CD14-positive monocyte (primary cell): ENCODE data around the gene PRORP. TPM values are rescaled to one million over a fixed set of nuclear protein-coding genes. Genes with fewer than 3 reads are reported as not detected.
"Not testable (repeated sequence)": the region's sequence is repeated elsewhere in the genome, so short reads cannot be mapped to it uniquely, and the experiment has no call there.

Experiments
- DNase-seq, 3 donors: peaks; one replicate each; pipeline ENCODE4 v3.0.0-alpha.2; 2011 to 2022
- H2AFZ ChIP-seq: 2 replicates; pipeline ENCODE4 v1.6.0; 2012; ENCODE audit warnings: mild to moderate bottlenecking, low read depth, low read length, inconsistent platforms; ENCODE audit not compliant: insufficient read depth, poor library complexity, severe bottlenecking
- H3K27ac ChIP-seq, 2 donors: 1 replicate in 1 of 2; 2 replicates in 1 of 2; pipeline ENCODE4 v1.5.1; 2012 to 2013; ENCODE audit warnings: low read length in 2 of 2, control low read depth in 1 of 2, inconsistent platforms in 1 of 2, low read depth in 1 of 2, mild to moderate bottlenecking in 1 of 2
- H3K27me3 ChIP-seq, 2 donors: one replicate each; pipeline versions ENCODE4 v1.6.0 to v1.6.1; 2011 to 2013; ENCODE audit warnings: low read length in 2 of 2; ENCODE audit not compliant: control insufficient read depth in 2 of 2, insufficient read depth in 2 of 2
- H3K36me3 ChIP-seq, 2 donors: replicated peaks in 1 of 2; 1 replicate in 1 of 2; 2 replicates in 1 of 2; pipeline versions ENCODE4 v1.5.1 to v1.6.1; 2012 to 2013; ENCODE audit warnings: low read length in 2 of 2, control low read depth in 1 of 2, inconsistent platforms in 1 of 2, mild to moderate bottlenecking in 1 of 2; ENCODE audit not compliant: insufficient read depth in 2 of 2, control insufficient read depth in 1 of 2
- H3K4me1 ChIP-seq, 2 donors: 1 replicate in 1 of 2; 2 replicates in 1 of 2; pipeline versions ENCODE4 v1.5.1 to v1.6.1; 2012 to 2013; ENCODE audit warnings: low read length in 2 of 2, control low read depth in 1 of 2, inconsistent platforms in 1 of 2, mild to moderate bottlenecking in 1 of 2, moderate library complexity in 1 of 2; ENCODE audit not compliant: insufficient read depth in 2 of 2, control insufficient read depth in 1 of 2
- H3K4me2 ChIP-seq: replicated peaks from 2 replicates; pipeline ENCODE3; 2012; ENCODE audit warnings: low read length, moderate library complexity, mild to moderate bottlenecking; ENCODE audit not compliant: poor library complexity, severe bottlenecking; ENCODE audit errors: extremely low read depth
- H3K4me3 ChIP-seq, 3 experiments: fragments of 200-600 bp in 1 of 3; sonication (generic) in 1 of 3; replicated peaks in 1 of 3; 1 replicate in 2 of 3; 2 replicates in 1 of 3; pipeline ENCODE4 v1.5.1; 2011 to 2013; ENCODE audit warnings: low read length in 3 of 3, mild to moderate bottlenecking in 3 of 3, control low read depth in 2 of 3, low read depth in 2 of 3, inconsistent platforms in 1 of 3, moderate library complexity in 1 of 3
- H3K79me2 ChIP-seq: 2 replicates; pipeline ENCODE4 v1.6.0; 2012; ENCODE audit warnings: mild to moderate bottlenecking, control low read depth, inconsistent platforms, low read length, moderate library complexity; ENCODE audit not compliant: insufficient read depth
- H3K9ac ChIP-seq: 2 replicates; pipeline ENCODE4 v1.6.0; 2017; ENCODE audit warnings: low read length, mild to moderate bottlenecking; ENCODE audit not compliant: insufficient read depth, poor library complexity, severe bottlenecking
- H3K9me3 ChIP-seq, 2 donors: replicated peaks in 1 of 2; 1 replicate in 1 of 2; 2 replicates in 1 of 2; pipeline versions ENCODE4 v1.5.1 to v1.6.1; 2012 to 2013; ENCODE audit warnings: low read length in 2 of 2, control low read depth in 1 of 2; ENCODE audit not compliant: control insufficient read depth in 1 of 2, insufficient read depth in 1 of 2
- H4K20me1 ChIP-seq: 2 replicates; pipeline ENCODE4 v1.6.0; 2012; ENCODE audit warnings: mild to moderate bottlenecking, low read length, control low read depth, moderate library complexity; ENCODE audit not compliant: insufficient read depth
- H3K27ac Mint-ChIP-seq, 7 donors: one replicate each; pipeline ENCODE4 v1.8.0; 2020; ENCODE audit warnings: mild to moderate bottlenecking in 7 of 7, mixed read lengths in 7 of 7, moderate library complexity in 6 of 7, inconsistent platforms in 2 of 7
- H3K27me3 Mint-ChIP-seq, 3 donors: one replicate each; pipeline ENCODE4 v1.8.0; 2021 to 2022; ENCODE audit warnings: low read depth in 3 of 3, mild to moderate bottlenecking in 3 of 3, mixed read lengths in 3 of 3, moderate library complexity in 3 of 3, inconsistent platforms in 1 of 3
- H3K36me3 Mint-ChIP-seq, 2 donors: one replicate each; pipeline ENCODE4 v1.8.0; 2020; ENCODE audit warnings: mixed read lengths in 2 of 2, inconsistent platforms in 1 of 2, mild to moderate bottlenecking in 1 of 2
- H3K4me1 Mint-ChIP-seq: one replicate; pipeline ENCODE4 v1.8.0; 2020; ENCODE audit warnings: mild to moderate bottlenecking, mixed read lengths
- H3K4me3 Mint-ChIP-seq, 2 donors: one replicate each; pipeline ENCODE4 v1.8.0; 2020; ENCODE audit warnings: mild to moderate bottlenecking in 2 of 2, mixed read lengths in 2 of 2, moderate library complexity in 1 of 2
- H3K9me3 Mint-ChIP-seq, 7 donors: one replicate each; pipeline ENCODE4 v1.8.0; 2020 to 2022; ENCODE audit warnings: mixed read lengths in 7 of 7, mild to moderate bottlenecking in 6 of 7, moderate library complexity in 6 of 7, inconsistent platforms in 2 of 7
- CTCF ChIP-seq: fragments of 200-600 bp; IDR thresholded peaks from one replicate; pipeline ENCODE4 v1.8.0; 2022; ENCODE audit warnings: antibody characterized with exemption, mild to moderate bottlenecking
- WGBS: methylation state at CpG from one replicate; pipeline ENCODE4 v1.1.5; 2013; ENCODE audit warnings: missing lambda C conversion rate; ENCODE audit not compliant: insufficient coverage; 5-methylcytosine and 5-hydroxymethylcytosine counted together
- intact Hi-C, 2 donors: fragments of 100-400 bp; cut with micrococcal nuclease; formaldehyde crosslinking; loops; one replicate each; pipeline versions ENCODE4 v1.15.0 to v1.15.1; 2023
- polyA plus RNA-seq, 3 donors: library from polyadenylated mRNA; depleted of rRNA in 1 of 3; unstranded in 2 of 3; stranded (reverse) in 1 of 3; fragments of 300-500 nt in 2 of 3; fragments of >200 nt in 1 of 3; fragmentation: Illumina TruSeq in 2 of 3; gene quantifications; 1 replicate in 2 of 3; 2 replicates in 1 of 3; pipeline ENCODE4 v1.2.3, GENCODE V29; 2012 to 2021

The PRORP gene
- polyA plus RNA-seq, 3 donors: 10.7 to 22.2 (median 17.9) TPM

- no peak for TF ChIP-seq CTCF
- peaks cover 6% of the 10 kb centered on the region for H3K79me2 ChIP-seq
- H3K4me1 ChIP-seq: no peaks in the 10 kb centered on the region
- H3K27me3 ChIP-seq: no peaks in the 10 kb centered on the region
- H3K36me3 ChIP-seq: peaks cover 2 to 33% of the 10 kb centered on the region in 2 donors
- no peak overlapping the region for H3K27ac Mint-ChIP-seq
- no peaks in the 10 kb centered on the region for H3K9me3 ChIP-seq
- H2AFZ ChIP-seq: no peak overlapping the region
- intact Hi-C loops: no loop called here
- H3K27ac ChIP-seq: no peak overlapping the region
- WGBS: 100% methylated on average over 2 of the region's 4 CpGs
- no peak overlapping the region for H3K9ac ChIP-seq
- H3K4me2 ChIP-seq: no peak overlapping the region
- no peak overlapping the region for H3K4me3 ChIP-seq
- H3K36me3 Mint-ChIP-seq: peaks cover 36 to 53% of the 10 kb centered on the region in 2 donors
- H3K27me3 Mint-ChIP-seq: no peaks in the 10 kb centered on the region
- no peak for DNase-seq
- no peak overlapping the region for H3K4me3 Mint-ChIP-seq
- H4K20me1 ChIP-seq: no peaks in the 10 kb centered on the region
- peaks cover 2% of the 10 kb centered on the region for H3K4me1 Mint-ChIP-seq
- peaks cover 0 to 5% (median 0%) of the 10 kb centered on the region in 7 donors for H3K9me3 Mint-ChIP-seq
These were observed 26.9 kb downstream of the PRORP start for GRCh38 chr14:35149239-35149638.

DNA sequence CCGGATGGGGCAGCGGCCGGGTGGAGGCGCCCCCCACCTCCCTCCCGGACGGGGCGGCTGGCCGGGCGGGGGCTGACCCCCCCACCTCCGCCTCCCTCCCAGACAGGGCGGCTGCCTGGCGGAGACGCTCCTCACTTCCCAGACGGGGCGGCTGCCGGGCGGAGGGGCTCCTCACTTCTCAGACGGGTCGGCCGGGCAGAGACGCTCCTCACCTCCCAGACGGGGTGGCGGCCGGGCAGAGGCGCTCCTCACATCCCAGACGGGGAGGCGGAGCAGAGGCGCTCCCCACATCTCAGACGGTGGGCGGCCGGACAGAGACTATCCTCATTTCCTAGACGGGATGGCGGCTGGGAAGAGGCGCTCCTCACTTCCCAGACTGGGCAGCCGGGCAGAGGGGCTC is 30.2 kb downstream of the PRORP start:
- not testable (repeated sequence) for DNase-seq, H3K9ac ChIP-seq, H3K27ac ChIP-seq, H3K27me3 Mint-ChIP-seq, H3K4me1 Mint-ChIP-seq, H3K4me3 ChIP-seq, H3K9me3 Mint-ChIP-seq, H3K27ac Mint-ChIP-seq, H3K4me2 ChIP-seq, H3K9me3 ChIP-seq, H2AFZ ChIP-seq, H3K4me3 Mint-ChIP-seq, H4K20me1 ChIP-seq, H3K27me3 ChIP-seq, H3K79me2 ChIP-seq, H3K4me1 ChIP-seq
- peaks cover 2 to 26% of the 10 kb centered on the region in 2 donors for H3K36me3 ChIP-seq
- intact Hi-C loops: loop anchor here in 1 of 2 donors (10.0 kb wide), 1 partner anchor 62 kb away; no protein-coding TSS in a partner anchor
- WGBS: 96% methylated on average over 13 of the region's 35 CpGs
- peaks cover 26 to 35% of the 10 kb centered on the region in 2 donors for H3K36me3 Mint-ChIP-seq
